PFSK-1 (cell line): Measurements from ENCODE around the gene MED26.

ENCODE experiments used
- FOXP2 ChIP-seq: optimal IDR thresholded peaks from 2 replicates; pipeline ENCODE3; 2011; ENCODE audit warnings: borderline replicate concordance, control low read depth, inconsistent platforms; ENCODE audit not compliant: insufficient read depth; ENCODE audit errors: extremely low read length, extremely low read depth
- POLR2AphosphoS5 ChIP-seq: IDR thresholded peaks from 2 replicates; pipeline ENCODE4 v1.6.1; 2012; ENCODE audit warnings: low read depth, mild to moderate bottlenecking, control low read depth, low read length, moderate library complexity
- SIN3A ChIP-seq: IDR thresholded peaks from 2 replicates; pipeline ENCODE4 v1.6.1; 2012; ENCODE audit warnings: mild to moderate bottlenecking, low read length, moderate library complexity, borderline replicate concordance; ENCODE audit not compliant: insufficient read depth
- TAF1 ChIP-seq: IDR thresholded peaks from 2 replicates; pipeline ENCODE4 v1.6.1; 2012; ENCODE audit warnings: low read length, control low read depth, borderline replicate concordance; ENCODE audit not compliant: insufficient read depth
- TF ChIP-seq, protein P1 (sequence below), 2 experiments: IDR thresholded peaks; 2 replicates each; pipeline versions ENCODE4 v1.6.1 to v1.8.0; 2011 to 2012; ENCODE audit warnings: low read depth in 2 of 2, low read length in 2 of 2, control low read depth in 1 of 2, inconsistent platforms in 1 of 2, mild to moderate bottlenecking in 1 of 2, moderate library complexity in 1 of 2; ENCODE audit not compliant: insufficient read depth in 1 of 2

- TF ChIP-seq POLR2AphosphoS5 (no peak), TAF1 (no peak), SIN3A (no peak), FOXP2 (no peak)
- TF ChIP-seq, protein P1, sequence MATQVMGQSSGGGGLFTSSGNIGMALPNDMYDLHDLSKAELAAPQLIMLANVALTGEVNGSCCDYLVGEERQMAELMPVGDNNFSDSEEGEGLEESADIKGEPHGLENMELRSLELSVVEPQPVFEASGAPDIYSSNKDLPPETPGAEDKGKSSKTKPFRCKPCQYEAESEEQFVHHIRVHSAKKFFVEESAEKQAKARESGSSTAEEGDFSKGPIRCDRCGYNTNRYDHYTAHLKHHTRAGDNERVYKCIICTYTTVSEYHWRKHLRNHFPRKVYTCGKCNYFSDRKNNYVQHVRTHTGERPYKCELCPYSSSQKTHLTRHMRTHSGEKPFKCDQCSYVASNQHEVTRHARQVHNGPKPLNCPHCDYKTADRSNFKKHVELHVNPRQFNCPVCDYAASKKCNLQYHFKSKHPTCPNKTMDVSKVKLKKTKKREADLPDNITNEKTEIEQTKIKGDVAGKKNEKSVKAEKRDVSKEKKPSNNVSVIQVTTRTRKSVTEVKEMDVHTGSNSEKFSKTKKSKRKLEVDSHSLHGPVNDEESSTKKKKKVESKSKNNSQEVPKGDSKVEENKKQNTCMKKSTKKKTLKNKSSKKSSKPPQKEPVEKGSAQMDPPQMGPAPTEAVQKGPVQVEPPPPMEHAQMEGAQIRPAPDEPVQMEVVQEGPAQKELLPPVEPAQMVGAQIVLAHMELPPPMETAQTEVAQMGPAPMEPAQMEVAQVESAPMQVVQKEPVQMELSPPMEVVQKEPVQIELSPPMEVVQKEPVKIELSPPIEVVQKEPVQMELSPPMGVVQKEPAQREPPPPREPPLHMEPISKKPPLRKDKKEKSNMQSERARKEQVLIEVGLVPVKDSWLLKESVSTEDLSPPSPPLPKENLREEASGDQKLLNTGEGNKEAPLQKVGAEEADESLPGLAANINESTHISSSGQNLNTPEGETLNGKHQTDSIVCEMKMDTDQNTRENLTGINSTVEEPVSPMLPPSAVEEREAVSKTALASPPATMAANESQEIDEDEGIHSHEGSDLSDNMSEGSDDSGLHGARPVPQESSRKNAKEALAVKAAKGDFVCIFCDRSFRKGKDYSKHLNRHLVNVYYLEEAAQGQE (IDR thresholded peaks at IDR 0.05; ENCODE audit: insufficient read depth in 1 of 2, low read depth in 2 of 2, low read length in 2 of 2), result no peak
Measured at GRCh38 chr19:16586477-16586871, 41.5 kb downstream of the MED26 start.
